Measurements from ENCODE around the gene HACE1.
A peak's percentile ranks its signal among the peaks of the same experiment; 100 is the strongest.

The HACE1 gene

DNA sequence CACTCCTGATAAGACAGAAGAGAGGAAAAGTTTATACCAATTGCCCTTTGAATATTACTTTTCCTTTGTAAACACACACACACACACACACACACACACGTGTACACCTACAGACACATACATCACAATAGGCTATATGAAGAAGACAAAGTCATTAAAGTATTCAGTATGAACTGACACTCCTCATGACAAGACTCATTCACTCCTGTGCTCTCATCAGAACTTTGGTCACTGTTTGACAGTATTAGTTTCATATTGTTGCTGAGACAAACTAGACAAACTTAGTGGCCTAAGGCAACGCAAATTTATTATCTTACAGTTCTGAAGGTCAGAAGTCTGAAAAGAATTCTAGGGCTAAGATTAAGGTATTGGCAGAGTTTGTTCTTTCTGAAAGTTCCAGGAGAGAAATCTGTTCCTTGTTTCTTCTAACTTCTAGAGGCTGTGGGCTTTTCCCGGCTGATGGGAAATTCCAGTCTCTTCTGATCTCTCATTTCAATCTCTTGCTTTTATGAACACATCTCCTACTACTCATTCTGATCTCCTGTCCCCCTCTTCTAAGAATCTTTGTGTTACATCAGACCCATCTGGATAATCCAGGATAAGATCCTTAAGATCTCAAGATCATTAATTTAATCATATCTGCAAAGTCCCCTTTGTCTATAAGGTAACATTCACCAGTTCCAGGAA lies 171.3 kb downstream of the HACE1 start:
- no peak for DNase-seq (ENCODE audit: low spot score)

DNA sequence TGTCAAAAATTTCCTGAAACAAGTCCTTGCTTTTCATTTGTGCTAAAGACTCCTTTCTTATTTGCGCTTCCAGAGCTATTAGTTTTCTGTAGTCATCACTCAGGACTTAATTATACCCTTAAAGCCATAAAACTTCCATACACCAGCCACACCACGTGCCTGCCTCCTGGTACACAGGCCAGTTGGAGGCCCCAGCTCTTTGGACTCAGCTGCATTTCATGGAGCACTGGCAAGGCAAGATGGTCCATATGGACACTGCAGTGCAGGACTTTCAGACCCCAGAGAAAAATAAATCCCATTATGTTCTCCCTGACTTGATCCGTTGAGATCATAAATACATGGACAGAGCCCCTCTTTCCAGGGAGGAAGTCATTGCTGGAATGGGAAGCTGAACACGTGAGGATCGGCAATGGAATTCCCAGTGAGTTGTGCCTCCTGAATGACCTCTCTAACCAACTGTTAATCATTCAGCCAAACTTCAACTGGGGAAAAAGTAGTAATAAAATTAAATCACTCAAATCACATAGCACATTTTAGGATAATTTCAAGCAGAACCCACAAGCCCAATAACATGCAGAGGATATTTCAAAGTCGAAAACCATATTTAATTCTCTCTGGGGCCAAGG lies 173.1 kb downstream of the HACE1 start:
- DNase-seq (ENCODE audit: low spot score) = peak; percentile 68

DNA sequence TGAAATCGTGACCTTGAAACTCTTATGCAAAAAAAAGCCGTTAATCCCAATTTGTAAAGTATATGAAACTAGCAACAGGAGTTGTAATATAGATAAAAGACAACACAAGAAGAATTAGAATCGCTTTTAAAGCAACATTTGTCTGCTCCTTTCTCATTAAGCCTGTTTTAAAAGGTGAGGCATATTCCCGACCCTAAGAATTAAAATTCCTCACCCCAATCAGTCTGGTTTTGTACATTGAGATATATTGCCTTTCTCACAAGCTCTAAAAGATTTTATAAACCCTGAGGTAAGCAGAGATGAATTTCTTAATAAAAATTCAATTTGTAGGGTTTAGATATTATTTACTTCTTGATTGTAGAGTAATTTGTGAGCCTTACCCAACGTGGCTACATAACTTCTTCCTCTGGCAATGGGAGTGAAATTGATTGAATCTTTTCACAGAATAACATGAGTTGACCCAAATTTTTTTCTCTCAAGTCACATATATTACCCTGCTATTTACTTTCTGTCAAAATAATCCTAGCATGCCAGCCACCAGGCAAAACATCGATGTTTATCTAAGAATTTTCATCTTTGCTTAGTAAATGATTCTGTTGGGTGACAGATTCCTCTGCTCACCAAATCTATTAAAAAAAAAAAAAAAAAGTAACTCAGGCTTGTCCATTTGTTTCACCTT lies 173.7 kb downstream of the HACE1 start:
- no peak for DNase-seq (ENCODE audit: low spot score)

- no peak for DNase-seq (ENCODE audit: low spot score)
Measured at GRCh38 chr6:104684911-104685415, 174.8 kb downstream of the HACE1 start.

DNA sequence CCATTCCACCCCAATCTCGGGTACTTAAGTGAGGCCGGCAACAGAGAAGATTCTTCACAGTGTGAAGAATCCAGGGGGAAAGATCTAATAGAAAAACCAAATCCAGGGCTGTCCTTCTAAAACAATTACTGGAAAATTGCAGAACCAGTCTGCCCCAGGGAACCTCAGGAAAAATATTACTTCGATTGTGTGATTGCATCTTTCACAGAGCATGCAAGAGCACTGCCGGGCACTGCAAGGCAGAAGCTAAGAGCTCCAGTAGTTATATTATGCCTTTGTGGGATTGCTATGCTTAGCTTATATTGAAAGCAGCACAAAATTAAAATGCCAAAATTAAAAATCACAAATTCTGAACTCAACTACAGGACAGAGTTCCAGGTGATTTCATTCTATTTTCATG lies 175.9 kb downstream of the HACE1 start:
- DNase-seq (ENCODE audit: low spot score) = no peak

DNA sequence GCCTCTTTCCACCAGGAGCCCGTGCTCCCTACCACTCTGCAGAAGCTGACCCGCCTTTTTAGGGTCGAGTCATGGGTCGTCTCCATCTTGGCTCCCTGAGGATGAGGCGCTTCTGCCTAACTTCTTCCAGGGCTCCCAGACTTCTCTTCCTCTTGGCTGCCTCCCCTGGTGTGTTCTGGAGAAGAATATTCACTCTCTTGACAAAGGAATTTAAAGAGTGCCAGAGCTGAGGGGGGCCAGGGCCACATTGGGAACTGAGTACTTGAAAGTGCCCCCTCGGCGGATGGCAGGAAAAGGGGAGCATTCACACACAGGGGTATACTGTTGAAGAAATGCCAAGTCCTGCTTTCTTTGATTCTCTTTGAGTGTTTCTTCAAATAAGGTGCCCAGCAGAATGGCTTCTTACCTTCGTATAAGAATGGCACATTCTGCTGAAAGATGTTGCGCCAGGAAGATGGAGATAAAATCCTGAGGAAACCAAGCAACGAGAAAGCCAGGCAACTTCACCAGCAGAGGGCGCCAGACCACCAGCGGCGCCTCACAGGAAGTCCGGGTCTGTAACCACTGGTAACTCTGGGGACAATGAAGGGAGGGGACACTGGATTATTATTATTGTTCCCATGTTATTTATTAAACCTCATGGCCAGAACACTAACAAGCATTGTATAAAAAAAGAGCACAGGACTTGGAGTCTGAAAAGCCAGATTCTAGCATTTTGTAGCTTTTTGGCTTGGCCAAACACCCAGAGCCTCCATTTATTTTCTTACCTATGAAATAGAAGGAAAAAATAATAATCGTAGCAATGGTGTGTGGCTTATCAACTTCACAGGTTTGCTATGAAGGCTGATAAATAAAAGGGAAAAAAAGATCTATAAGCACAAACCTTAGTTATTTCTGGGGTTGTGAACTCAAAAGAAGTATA lies 176.7 kb downstream of the HACE1 start:
- peak; percentile 74 for DNase-seq (ENCODE audit: low spot score)

DNA sequence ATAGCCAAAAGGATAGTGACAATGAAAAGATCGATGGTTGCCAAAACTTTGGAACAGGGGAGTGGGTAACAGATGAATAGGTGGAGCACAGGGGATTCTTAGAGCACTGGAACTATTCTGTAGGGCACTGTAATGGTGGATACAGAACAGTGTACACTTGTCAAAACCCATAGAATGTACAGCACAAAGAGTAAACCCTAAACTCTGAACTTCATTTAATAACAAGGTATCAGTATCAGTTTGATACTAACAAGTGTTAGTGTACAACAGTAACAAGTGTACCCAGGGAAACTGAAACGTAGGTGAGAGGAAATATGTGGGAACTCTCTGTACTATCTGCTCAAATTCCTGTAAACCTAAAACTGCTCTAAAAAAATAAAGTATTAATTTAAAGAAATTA lies 179.2 kb downstream of the HACE1 start:
- no peak for DNase-seq (ENCODE audit: low spot score)

GRCh38 chr6:104679971-104680370 lies 179.7 kb downstream of the HACE1 start:
- no peak for DNase-seq (ENCODE audit: low spot score)

Data from kidney tubule cell (primary cell).